Gastroesophageal sphincter (tissue), 3 donors: ENCODE data around the gene NSUN3.

Source experiments
- CTCF ChIP-seq, 4 experiments: fragments of 200-600 bp in 2 of 4; fragments of 450-650 bp in 2 of 4; sonication (generic) in 1 of 4; IDR thresholded peaks; one replicate each; pipeline ENCODE4 v1.5.1; 2017 to 2019; ENCODE audit warnings: antibody characterized with exemption in 4 of 4, mild to moderate bottlenecking in 2 of 4, moderate library complexity in 2 of 4
- EP300 ChIP-seq: sonication (generic); formaldehyde crosslinking; IDR thresholded peaks from one replicate; pipeline ENCODE4 v1.6.1; 2017; ENCODE audit warnings: antibody characterized with exemption, mild to moderate bottlenecking
- POLR2A ChIP-seq, 2 donors: fragments of 450-650 bp; IDR thresholded peaks; one replicate each; pipeline ENCODE4 v1.6.1; 2017; ENCODE audit warnings: antibody characterized with exemption in 2 of 2, mild to moderate bottlenecking in 2 of 2, moderate library complexity in 1 of 2
- POLR2AphosphoS5 ChIP-seq: sonication (generic); formaldehyde crosslinking; IDR thresholded peaks from one replicate; pipeline ENCODE4 v1.6.1; 2017; ENCODE audit warnings: antibody characterized with exemption

GRCh38 chr3:94015025-94015424, 47.8 kb upstream of the NSUN3 start:
- no peak for TF ChIP-seq POLR2A (IDR thresholded peaks at IDR 0.05)
- TF ChIP-seq CTCF (IDR thresholded peaks at IDR 0.05): no peak
- no peak for TF ChIP-seq POLR2AphosphoS5
- no peak for TF ChIP-seq EP300
